K562 (cell line): ENCODE results near the gene SMIM3. TPM values are rescaled to one million over a fixed set of nuclear protein-coding genes. Genes with fewer than 3 reads are reported as not detected.

Experiments used
- ATAC-seq: fragments of 200-7000 bp; cut with Tn5 transposase; 3 replicates; pipeline ENCODE4 v1.9.1; 2020; ENCODE audit warnings: moderate library complexity
- Bru-seq: library from RNA; stranded (reverse); fragments of 400-500 nt; gene quantifications from one replicate; lab custom pipeline; 2021; lab: Mats Ljungman, UMichigan
- BruChase-seq, 2 experiments: library from RNA; stranded (reverse); fragments of 400-500 nt; gene quantifications; one replicate each; lab custom pipeline; 2021; lab: Mats Ljungman, UMichigan
- BruUV-seq: library from RNA; stranded (reverse); fragments of 400-500 nt; replicated peaks from 2 replicates; lab custom pipeline; 2021; lab: Mats Ljungman, UMichigan
- CTCF ChIA-PET: fragments of 300-600 bp; formaldehyde crosslinking; extraction: SDS; loops from one replicate; lab custom pipeline; 2021; ENCODE audit warnings: low intra/inter-chr PET ratio; lab: Yijun Ruan, JAX
- POLR2A ChIA-PET: fragments of 300-600, 350-650 bp; sonication (Branson Sonifier 250); formaldehyde crosslinking; extraction: SDS; loops from one replicate; lab custom pipeline; 2021; ENCODE audit warnings: antibody characterized with exemption, inconsistent platforms; lab: Yijun Ruan, JAX
- DNase-seq, 4 experiments: peaks; one replicate each; pipeline versions ENCODE4 v3.0.0 to v3.0.0-alpha.2; 2011 to 2018; ENCODE audit warnings: low spot score in 3 of 4, mixed read lengths in 3 of 4; ENCODE audit errors: extremely low read depth in 1 of 4
- FAIRE-seq: peaks from 2 replicates; lab custom pipeline; 2011; peaks lifted over from hg19 to GRCh38; lab: Jason Lieb, UNC
- H2AFZ ChIP-seq: 2 replicates; pipeline ENCODE4 v1.6.0; 2011; ENCODE audit warnings: low read depth, low read length, control low read depth, inconsistent platforms
- H3K27ac ChIP-seq: fragments of 200-600 bp; 3 replicates; pipeline ENCODE4 v1.8.0; 2011; ENCODE audit warnings: low read depth, mild to moderate bottlenecking, control low read depth, inconsistent platforms, low read length, moderate library complexity, mixed read lengths; ENCODE audit errors: extremely low read depth
- H3K27me3 ChIP-seq, 2 experiments: fragments of 300-600 bp in 1 of 2; 2 replicates in 1 of 2; 3 replicates in 1 of 2; pipeline versions ENCODE4 v1.6.0 to v1.8.0; 2011; ENCODE audit warnings: inconsistent platforms in 2 of 2, low read length in 2 of 2, mild to moderate bottlenecking in 1 of 2, mixed read lengths in 1 of 2, moderate library complexity in 1 of 2; ENCODE audit not compliant: control insufficient read depth in 2 of 2, insufficient read depth in 2 of 2
- H3K36me3 ChIP-seq: fragments of 300-600 bp; 3 replicates; pipeline ENCODE4 v1.8.0; 2011; ENCODE audit warnings: mild to moderate bottlenecking, low read length, inconsistent platforms; ENCODE audit not compliant: control insufficient read depth, insufficient read depth
- H3K4me1 ChIP-seq, 2 experiments: fragments of 200-600 bp in 1 of 2; replicated peaks in 1 of 2; 2 replicates in 1 of 2; 3 replicates in 1 of 2; pipeline versions ENCODE4 v1.5.1 to v1.8.0; 2011; ENCODE audit warnings: inconsistent platforms in 2 of 2, low read length in 2 of 2, mild to moderate bottlenecking in 1 of 2, mixed read lengths in 1 of 2, moderate library complexity in 1 of 2; ENCODE audit not compliant: control insufficient read depth in 2 of 2, insufficient read depth in 2 of 2
- H3K4me2 ChIP-seq: 2 replicates; pipeline ENCODE4 v1.6.1; 2011; ENCODE audit warnings: low read length, control low read depth, inconsistent platforms, mixed read lengths; ENCODE audit not compliant: insufficient read depth
- H3K4me3 ChIP-seq: fragments of 200-600 bp; sonication (generic), shearing (Covaris generic); 2 replicates; pipeline ENCODE4 v1.5.1; 2016; ENCODE audit warnings: control low read depth, inconsistent platforms
- H3K79me2 ChIP-seq: fragments of 200-600 bp; 3 replicates; pipeline ENCODE4 v1.8.0; 2011; ENCODE audit warnings: low read length, inconsistent platforms; ENCODE audit not compliant: control insufficient read depth, insufficient read depth
- H3K9ac ChIP-seq, 2 experiments: 2 replicates each; pipeline versions ENCODE4 v1.6.0 to v1.6.1; 2011; ENCODE audit warnings: low read depth in 2 of 2, low read length in 2 of 2, control low read depth in 1 of 2, inconsistent platforms in 1 of 2, mild to moderate bottlenecking in 1 of 2, mixed read lengths in 1 of 2; ENCODE audit not compliant: insufficient read depth in 1 of 2
- H3K9me1 ChIP-seq: one replicate; pipeline ENCODE4 v1.6.0; 2011; ENCODE audit warnings: inconsistent platforms, mild to moderate bottlenecking, low read length, moderate library complexity; ENCODE audit not compliant: control insufficient read depth, insufficient read depth
- H3K9me3 ChIP-seq: replicated peaks from 2 replicates; pipeline ENCODE4 v1.5.1; 2011; ENCODE audit warnings: low read depth, low read length, inconsistent platforms; ENCODE audit not compliant: control insufficient read depth, insufficient read depth
- H4K20me1 ChIP-seq: replicated peaks from 2 replicates; pipeline ENCODE4 v1.6.1; 2011; ENCODE audit warnings: low read length, inconsistent platforms, mixed read lengths; ENCODE audit not compliant: control insufficient read depth, insufficient read depth
- GABPA ChIP-seq: fragments of 200-800 bp; sonication (Bioruptor generic); conservative IDR thresholded peaks from 2 replicates; pipeline ENCODE4 v1.6.1; 2016; ENCODE audit warnings: low read depth, missing genetic modification characterization, missing compliant biosample characterization
- HMG20A ChIP-seq: fragments of 450-650 bp; formaldehyde crosslinking; conservative IDR thresholded peaks from 2 replicates; pipeline ENCODE4 v1.4.0; 2020; ENCODE audit warnings: mild to moderate bottlenecking, mixed read lengths
- MED1 ChIP-seq: sonication (generic); formaldehyde crosslinking; IDR thresholded peaks from 2 replicates; pipeline ENCODE4 v1.8.1; 2023; ENCODE audit warnings: missing genetic modification reagents, borderline replicate concordance
- MTA1 ChIP-seq: fragments of 450-650 bp; IDR thresholded peaks from 2 replicates; pipeline ENCODE4 v1.6.1; 2017; ENCODE audit warnings: borderline replicate concordance
- SMAD4 ChIP-seq: fragments of 250-450 bp; sonication (Bioruptor Pico); conservative IDR thresholded peaks from 2 replicates; pipeline ENCODE4 v1.8.0; 2021; ENCODE audit warnings: inconsistent platforms, mild to moderate bottlenecking, moderate library complexity
- ZBTB1 ChIP-seq: sonication (generic); formaldehyde crosslinking; IDR thresholded peaks from 2 replicates; pipeline ENCODE4 v1.8.1; 2023; ENCODE audit warnings: missing genetic modification reagents, low read depth, mild to moderate bottlenecking, borderline replicate concordance
- ZNF696 ChIP-seq: fragments of 250-450 bp; sonication (Bioruptor Pico); conservative IDR thresholded peaks from 2 replicates; pipeline ENCODE4 v1.4.0; 2020; ENCODE audit warnings: mild to moderate bottlenecking, moderate library complexity
- ZNF79 ChIP-seq: fragments of 250-450 bp; sonication (Bioruptor Pico); IDR thresholded peaks from 2 replicates; pipeline ENCODE4 v1.4.0; 2020; ENCODE audit warnings: low read depth, mild to moderate bottlenecking, moderate library complexity
- WGBS: fragments of 100-300 bp; shearing (Covaris generic); methylation state at CpG from one replicate; pipeline ENCODE4 v1.1.6; 2016; ENCODE audit warnings: low coverage, mixed read lengths; ENCODE audit not compliant: insufficient coverage; ENCODE audit errors: missing lambda C conversion rate; 5-methylcytosine and 5-hydroxymethylcytosine counted together
- in situ Hi-C: fragments of 300-500 bp; cut with MboI; formaldehyde crosslinking; loops from 4 replicates; pipeline ENCODE4 v1.15.0; 2018; ENCODE audit warnings: inconsistent platforms, mixed read lengths
- intact Hi-C: fragments of 100-400 bp; cut with micrococcal nuclease; formaldehyde crosslinking; loops from 2 replicates; pipeline ENCODE4 v1.14.2; 2022
- long read RNA-seq, 3 experiments: library from polyadenylated mRNA in 2 of 3; library from RNA in 1 of 3; unstranded in 2 of 3; stranded (forward) in 1 of 3; transcript quantifications; one replicate each; pipeline ENCODE4 v2.0.0, GENCODE V29; 2019 to 2022
- polyA minus RNA-seq, 3 experiments: library from RNA; depleted of rRNA, polyadenylated mRNA; stranded (reverse); fragments of >200 nt; gene quantifications; 2 replicates each; pipeline ENCODE4 v1.2.3, GENCODE V29; 2011
- polyA plus RNA-seq, 8 experiments: library from polyadenylated mRNA; depleted of rRNA in 4 of 8; stranded (reverse) in 5 of 8; unstranded in 3 of 8; fragments of >200 nt; fragmentation: Nextera tagmentation in 2 of 8; fragmentation: Illumina TruSeq in 1 of 8; extraction: Ambion mirVana in 2 of 8; extraction: Trizol in 1 of 8; gene quantifications; 2 replicates each; pipeline versions ENCODE4 v1.2.1 to v1.2.3, GENCODE V29; 2011 to 2014; ENCODE audit warnings: inconsistent platforms in 1 of 8, missing spikeins in 1 of 8
- total RNA-seq, 7 experiments: library from RNA; depleted of rRNA in 6 of 7; stranded (reverse); fragments of >200 nt in 6 of 7; fragmentation: Illumina TruSeq in 2 of 7; extraction: Trizol in 2 of 7; gene quantifications; 2 replicates each; pipeline versions ENCODE4 v1.2.1 to v1.2.3, GENCODE V29; 2011 to 2021; ENCODE audit warnings: low replicate concordance in 1 of 7
- TF ChIP-seq, protein P1 (sequence below): fragments of 250-450 bp; sonication (Bioruptor Pico); IDR thresholded peaks from 2 replicates; pipeline ENCODE4 v1.4.0; 2020; ENCODE audit warnings: mild to moderate bottlenecking, moderate library complexity, borderline replicate concordance
- TF ChIP-seq, protein P2 (sequence below): fragments of 450-650 bp; formaldehyde crosslinking; IDR thresholded peaks from 2 replicates; pipeline ENCODE4 v1.4.0; 2022; ENCODE audit warnings: mild to moderate bottlenecking, moderate library complexity

SMIM3 gene, protein sequence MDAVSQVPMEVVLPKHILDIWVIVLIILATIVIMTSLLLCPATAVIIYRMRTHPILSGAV
- total RNA-seq (2011; cell fraction: chromatin; rRNA removed; ENCODE audit: low replicate concordance) = 5.3 and 6.3 TPM in 2 replicates
- 3.0 and 4.2 TPM in 2 replicates for total RNA-seq (2011; cell fraction: nucleolus; rRNA removed)
- 5.6 and 6.4 TPM in 2 replicates for total RNA-seq (2011; cell fraction: nucleoplasm; rRNA removed)
- total RNA-seq (2014; rRNA removed) = 13.6 and 20.2 TPM in 2 replicates
- 14.6 and 15.8 TPM in 2 replicates for total RNA-seq (2014; rRNA removed; fragmentation: Illumina TruSeq; extraction: Trizol)
- 27.7 and 28.5 TPM in 2 replicates for total RNA-seq (2015; rRNA removed; fragmentation: Illumina TruSeq; extraction: Trizol)
- 13.0 and 13.7 TPM in 2 replicates for total RNA-seq (2021)
- polyA plus RNA-seq (2011; rRNA removed) = 13.9 and 29.5 TPM in 2 replicates
- 13.9 and 39.1 TPM in 2 replicates for polyA plus RNA-seq (2011; cell fraction: cytosol; rRNA removed)
- 7.9 and 20.9 TPM in 2 replicates for polyA plus RNA-seq (2011; cell fraction: nucleus; rRNA removed)
- polyA plus RNA-seq (2012) = 24.7 and 45.6 TPM in 2 replicates
- polyA plus RNA-seq (2014; fragmentation: Illumina TruSeq; extraction: Trizol) = 18.8 and 19.7 TPM in 2 replicates
- 1 to 10 TPM; 4.1 to 6.7 TPM for polyA plus RNA-seq (2014; fragmentation: Nextera tagmentation; extraction: Ambion mirVana)
- polyA plus RNA-seq (2014; rRNA removed) = 12.8 and 13.5 TPM in 2 replicates
- polyA minus RNA-seq (2011; rRNA and poly(A)+ RNA removed) = 5.6 and 14.2 TPM in 2 replicates
- 4.0 and 5.6 TPM in 2 replicates for polyA minus RNA-seq (2011; cell fraction: cytosol; rRNA and poly(A)+ RNA removed)
- polyA minus RNA-seq (2011; cell fraction: nucleus; rRNA and poly(A)+ RNA removed) = 2.3 and 5.7 TPM in 2 replicates
- Bru-seq, nascent RNA = percentile 70 among the genes with signal in this experiment
- BruChase-seq, experiment 1, labeled RNA remaining after a 2-hour chase = percentile 57 among the genes with signal in this experiment
- BruChase-seq, experiment 2, labeled RNA remaining after a 6-hour chase = percentile 61 among the genes with signal in this experiment
- long read RNA-seq, experiment 1, transcript SMIM3-201 (2 exons, 2,332 nt) = major isoform, 29 of 46 reads
- long read RNA-seq, experiment 1, partial matches to known transcripts = 15 of 46 reads
- long read RNA-seq, experiment 1, other reads (novel, unspliced or antisense) = 2 of 46 reads
- long read RNA-seq, experiment 2, transcript SMIM3-201 (2 exons, 2,332 nt) = major isoform, 18 of 24 reads
- long read RNA-seq, experiment 2, partial matches to known transcripts = 6 of 24 reads
- long read RNA-seq, experiment 2, other reads (novel, unspliced or antisense) = 0 of 24 reads
- long read RNA-seq, experiment 3, transcript SMIM3-201 (2 exons, 2,332 nt) = major isoform, 18 of 20 reads
- long read RNA-seq, experiment 3, partial matches to known transcripts = 1 of 20 reads
- long read RNA-seq, experiment 3, other reads (novel, unspliced or antisense) = 1 of 20 reads

DNA sequence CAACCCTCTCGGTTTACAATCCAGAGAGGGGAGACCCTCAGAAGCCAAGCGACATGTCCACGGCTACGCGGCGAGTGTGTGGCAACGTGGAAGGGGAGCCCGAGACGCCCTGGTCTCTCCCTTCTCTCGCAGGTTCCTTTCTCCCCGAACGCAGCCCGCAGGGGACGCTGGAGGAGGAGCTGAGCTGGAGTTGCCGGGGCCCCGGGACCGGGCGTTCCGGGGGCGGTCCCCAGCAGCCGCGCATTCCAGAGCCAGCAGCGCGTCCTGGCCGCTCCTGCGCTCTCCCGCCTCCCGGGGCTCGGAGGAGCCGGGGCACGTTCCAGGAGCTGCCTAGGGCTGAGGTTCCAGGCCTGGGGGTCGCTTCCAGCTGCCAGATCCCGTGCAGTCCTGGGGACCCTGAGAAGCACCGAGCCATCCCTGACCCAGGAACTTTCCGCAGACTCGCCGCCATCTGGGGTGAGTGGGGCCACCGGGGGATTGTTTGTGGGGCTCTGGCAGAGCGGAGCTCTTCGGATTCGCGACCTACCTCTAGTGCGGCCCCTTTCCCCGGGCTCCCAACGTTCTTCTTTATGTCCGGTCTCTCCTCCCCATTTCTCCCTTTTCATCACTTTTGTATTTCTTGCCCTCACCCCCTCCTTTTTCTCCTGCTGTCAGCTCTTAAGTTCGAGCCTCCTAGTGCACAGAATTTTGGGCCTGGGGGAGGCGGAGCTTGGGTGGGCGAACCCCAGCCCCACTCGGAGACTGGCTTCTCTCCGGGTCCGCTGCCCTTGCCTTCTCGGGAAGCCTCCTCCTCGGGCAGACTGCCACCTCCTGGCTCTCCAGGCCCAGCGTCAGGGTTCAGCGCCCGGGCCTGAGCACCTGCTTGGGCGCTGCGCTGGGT lies at the start of gene SMIM3:
SMIM3 (plus strand) TSS at position 241 of the 880 bp plus-strand sequence. CDS start 16,684 bp downstream, outside the sequence.
- Histone ChIP-seq H3K27ac (peak within 1 kb of the TSS; percentile 72), H4K20me1 (no peaks in the 10 kb centered on the region), H3K79me2 (peaks cover 9% of the 10 kb centered on the region; the same call in 1 of the 3 replicates), H3K36me3 (no peaks in the 10 kb centered on the region), H3K27me3 (no peaks in the 10 kb centered on the region), H3K4me3 (peak within 1 kb of the TSS; percentile 72), H3K4me2 (peak within 1 kb of the TSS; percentile 86), H3K9me3 (no peaks in the 10 kb centered on the region), H3K9me1 (no peaks in the 10 kb centered on the region), H3K9ac (peak within 1 kb of the TSS; percentile 66 to 90), H3K4me1 (peaks cover 21 to 32% of the 10 kb centered on the region in 2 experiments), H2AFZ (peak within 1 kb of the TSS; percentile 99)
- CTCF ChIA-PET = interaction anchor here (0.7 to 1.3 kb wide), 2 partner anchors 216 to 217 kb away, joined by 3 to 5 read pairs; no protein-coding TSS in a partner anchor
- DNase-seq (peak; percentile 79 to 83 (median 82)), FAIRE-seq (no peak), ATAC-seq (peak; percentile 92)
- POLR2A ChIA-PET = interaction anchor here (0.7 to 1.6 kb wide), 5 partner anchors 10 to 329 kb away, joined by 3 to 6 read pairs (median 4); partner anchors contain the start of genes DCTN4, RBM22 and RPS14
- intact Hi-C loops = loop anchor here (1.0 to 10.0 kb wide), 5 partner anchors 16 to 324 kb away; partner anchors contain the start of gene RBM22
- TSS peak; percentile 33 for BruUV-seq
- in situ Hi-C loops = no loop called here
- WGBS = 2% methylated on average over 31 of the region's 59 CpGs
- no peak for TF ChIP-seq HMG20A (CRISPR knock-in tag)
- TF ChIP-seq ZNF79 (CRISPR knock-in tag) = no peak
- no peak for TF ChIP-seq ZBTB1 (CRISPR knock-in tag)
- TF ChIP-seq SMAD4 = peak; percentile 37; the same call in 1 of the 2 replicates
- no peak for TF ChIP-seq MED1 (CRISPR knock-in tag)
- TF ChIP-seq, protein P1, sequence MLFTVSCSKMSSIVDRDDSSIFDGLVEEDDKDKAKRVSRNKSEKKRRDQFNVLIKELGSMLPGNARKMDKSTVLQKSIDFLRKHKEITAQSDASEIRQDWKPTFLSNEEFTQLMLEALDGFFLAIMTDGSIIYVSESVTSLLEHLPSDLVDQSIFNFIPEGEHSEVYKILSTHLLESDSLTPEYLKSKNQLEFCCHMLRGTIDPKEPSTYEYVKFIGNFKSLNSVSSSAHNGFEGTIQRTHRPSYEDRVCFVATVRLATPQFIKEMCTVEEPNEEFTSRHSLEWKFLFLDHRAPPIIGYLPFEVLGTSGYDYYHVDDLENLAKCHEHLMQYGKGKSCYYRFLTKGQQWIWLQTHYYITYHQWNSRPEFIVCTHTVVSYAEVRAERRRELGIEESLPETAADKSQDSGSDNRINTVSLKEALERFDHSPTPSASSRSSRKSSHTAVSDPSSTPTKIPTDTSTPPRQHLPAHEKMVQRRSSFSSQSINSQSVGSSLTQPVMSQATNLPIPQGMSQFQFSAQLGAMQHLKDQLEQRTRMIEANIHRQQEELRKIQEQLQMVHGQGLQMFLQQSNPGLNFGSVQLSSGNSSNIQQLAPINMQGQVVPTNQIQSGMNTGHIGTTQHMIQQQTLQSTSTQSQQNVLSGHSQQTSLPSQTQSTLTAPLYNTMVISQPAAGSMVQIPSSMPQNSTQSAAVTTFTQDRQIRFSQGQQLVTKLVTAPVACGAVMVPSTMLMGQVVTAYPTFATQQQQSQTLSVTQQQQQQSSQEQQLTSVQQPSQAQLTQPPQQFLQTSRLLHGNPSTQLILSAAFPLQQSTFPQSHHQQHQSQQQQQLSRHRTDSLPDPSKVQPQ (CRISPR knock-in tag) = no peak
- TF ChIP-seq MTA1 = 0 out of 2 replicates have a peak, but pooled peaks have one; percentile 41
- no peak for TF ChIP-seq ZNF696 (CRISPR knock-in tag)
- 0 out of 2 replicates have a peak, but pooled peaks have one; percentile 16 for TF ChIP-seq GABPA (tag)
- TF ChIP-seq, protein P2, sequence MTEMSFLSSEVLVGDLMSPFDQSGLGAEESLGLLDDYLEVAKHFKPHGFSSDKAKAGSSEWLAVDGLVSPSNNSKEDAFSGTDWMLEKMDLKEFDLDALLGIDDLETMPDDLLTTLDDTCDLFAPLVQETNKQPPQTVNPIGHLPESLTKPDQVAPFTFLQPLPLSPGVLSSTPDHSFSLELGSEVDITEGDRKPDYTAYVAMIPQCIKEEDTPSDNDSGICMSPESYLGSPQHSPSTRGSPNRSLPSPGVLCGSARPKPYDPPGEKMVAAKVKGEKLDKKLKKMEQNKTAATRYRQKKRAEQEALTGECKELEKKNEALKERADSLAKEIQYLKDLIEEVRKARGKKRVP (CRISPR knock-in tag) = no peak
